IMR-90 (cell line): Measurements from ENCODE around the gene SLC25A21. TPM values are rescaled to one million over a fixed set of nuclear protein-coding genes. Genes with fewer than 3 reads are reported as not detected.

ENCODE experiments used
- ATAC-seq: fragments of 200-7000 bp; cut with Tn5 transposase; 2 replicates; pipeline ENCODE4 v1.9.1; 2020; ENCODE audit warnings: low read depth, mild to moderate bottlenecking, moderate library complexity
- BruUV-seq: library from RNA; stranded (reverse); fragments of 400-500 nt; replicated peaks from 2 replicates; lab custom pipeline; 2021; lab: Mats Ljungman, UMichigan
- CTCF ChIA-PET: fragments of 300-600 bp; formaldehyde crosslinking; extraction: SDS; loops from one replicate; lab custom pipeline; 2021; ENCODE audit warnings: antibody characterized with exemption; lab: Yijun Ruan, JAX
- POLR2A ChIA-PET: fragments of 300-600 bp; sonication (Branson Sonifier 250); formaldehyde crosslinking; loops from one replicate; lab custom pipeline; 2022; ENCODE audit warnings: antibody characterized with exemption; ENCODE audit not compliant: unreplicated experiment; lab: Charles Lee
- DNase-seq: peaks from one replicate; pipeline ENCODE4 v3.0.0; 2013
- H2AFZ ChIP-seq: replicated peaks from 2 replicates; pipeline ENCODE3; 2013; ENCODE audit warnings: low read length, mild to moderate bottlenecking; ENCODE audit not compliant: poor library complexity
- H2AK5ac ChIP-seq: 2 replicates; pipeline ENCODE4 v1.6.1; 2013; ENCODE audit warnings: low read depth, low read length, inconsistent platforms
- H2AK9ac ChIP-seq: replicated peaks from 2 replicates; pipeline ENCODE3; 2013; ENCODE audit warnings: mild to moderate bottlenecking, low read depth, low read length, moderate library complexity; ENCODE audit not compliant: poor library complexity
- H2BK120ac ChIP-seq: 2 replicates; pipeline ENCODE4 v1.6.1; 2013; ENCODE audit warnings: low read depth, low read length, inconsistent platforms
- H2BK15ac ChIP-seq: 3 replicates; pipeline ENCODE4 v1.6.1; 2013; ENCODE audit warnings: low read depth, low read length, inconsistent platforms
- H2BK20ac ChIP-seq: 2 replicates; pipeline ENCODE4 v1.6.1; 2013; ENCODE audit warnings: low read depth, mild to moderate bottlenecking, inconsistent platforms, low read length, moderate library complexity
- H2BK5ac ChIP-seq: 2 replicates; pipeline ENCODE4 v1.6.1; 2013; ENCODE audit warnings: mild to moderate bottlenecking, low read depth, low read length, inconsistent platforms; ENCODE audit not compliant: poor library complexity, severe bottlenecking
- H3K14ac ChIP-seq: replicated peaks from 2 replicates; pipeline ENCODE4 v1.6.1; 2013; ENCODE audit warnings: low read depth, low read length, inconsistent platforms
- H3K18ac ChIP-seq: 2 replicates; pipeline ENCODE4 v1.6.1; 2013; ENCODE audit warnings: low read depth, low read length, control low read depth
- H3K23ac ChIP-seq: 2 replicates; pipeline ENCODE4 v1.6.1; 2013; ENCODE audit warnings: low read depth, low read length, inconsistent platforms
- H3K27ac ChIP-seq: 2 replicates; pipeline ENCODE4 v1.5.1; 2013; ENCODE audit warnings: mild to moderate bottlenecking, control low read depth, low read length; ENCODE audit not compliant: insufficient read depth
- H3K27me3 ChIP-seq: 2 replicates; pipeline ENCODE4 v1.6.1; 2013; ENCODE audit warnings: low read length; ENCODE audit not compliant: control insufficient read depth, insufficient read depth
- H3K36me3 ChIP-seq: 2 replicates; pipeline ENCODE4 v1.6.1; 2013; ENCODE audit warnings: low read length, mixed read lengths; ENCODE audit not compliant: control insufficient read depth, insufficient read depth
- H3K4ac ChIP-seq: 2 replicates; pipeline ENCODE4 v1.6.1; 2013; ENCODE audit warnings: low read depth, low read length, inconsistent platforms
- H3K4me1 ChIP-seq: 2 replicates; pipeline ENCODE4 v1.6.1; 2013; ENCODE audit warnings: low read length, mixed read lengths; ENCODE audit not compliant: control insufficient read depth, insufficient read depth
- H3K4me2 ChIP-seq: 2 replicates; pipeline ENCODE4 v1.6.1; 2013; ENCODE audit warnings: low read depth, mild to moderate bottlenecking, control low read depth, low read length, moderate library complexity
- H3K4me3 ChIP-seq: 2 replicates; pipeline ENCODE4 v1.5.1; 2013; ENCODE audit warnings: low read depth, mild to moderate bottlenecking, control low read depth, low read length, moderate library complexity; ENCODE audit not compliant: insufficient read depth
- H3K56ac ChIP-seq: 2 replicates; pipeline ENCODE4 v1.6.1; 2013; ENCODE audit warnings: low read length, inconsistent platforms; ENCODE audit not compliant: insufficient read depth; ENCODE audit errors: extremely low read depth
- H3K79me1 ChIP-seq, 2 experiments: 2 replicates each; pipeline ENCODE4 v1.6.1; 2013; ENCODE audit warnings: low read length in 2 of 2, inconsistent platforms in 1 of 2, low read depth in 1 of 2
- H3K9ac ChIP-seq: 2 replicates; pipeline ENCODE4 v1.6.1; 2013; ENCODE audit warnings: low read depth, low read length, control low read depth
- H3K9me1 ChIP-seq: 2 replicates; pipeline ENCODE4 v1.6.1; 2013; ENCODE audit warnings: low read length, inconsistent platforms; ENCODE audit not compliant: insufficient read depth
- H3K9me3 ChIP-seq: 2 replicates; pipeline ENCODE4 v1.6.1; 2013; ENCODE audit warnings: low read length; ENCODE audit not compliant: control insufficient read depth, insufficient read depth
- H4K20me1 ChIP-seq: 2 replicates; pipeline ENCODE4 v1.6.1; 2013; ENCODE audit warnings: low read length, inconsistent platforms; ENCODE audit not compliant: insufficient read depth
- H4K5ac ChIP-seq: 2 replicates; pipeline ENCODE4 v1.6.1; 2013; ENCODE audit warnings: mild to moderate bottlenecking, low read depth, low read length, control low read depth
- H4K8ac ChIP-seq, 2 experiments: 2 replicates each; pipeline ENCODE4 v1.6.1; 2013; ENCODE audit warnings: low read depth in 2 of 2, low read length in 2 of 2, control low read depth in 1 of 2, inconsistent platforms in 1 of 2
- H4K91ac ChIP-seq: 2 replicates; pipeline ENCODE4 v1.6.1; 2013; ENCODE audit warnings: low read depth, low read length, inconsistent platforms; ENCODE audit not compliant: insufficient read depth
- MXI1 ChIP-seq: IDR thresholded peaks from 2 replicates; pipeline ENCODE4 v1.6.1; 2012; ENCODE audit warnings: low read depth, mild to moderate bottlenecking, low read length, moderate library complexity, borderline replicate concordance
- WGBS, 2 experiments: methylation state at CpG; one replicate each; pipeline versions ENCODE4 v1.1.5 to v1.1.7; 2013; ENCODE audit warnings: missing lambda C conversion rate in 2 of 2; ENCODE audit not compliant: insufficient read length in 1 of 2; ENCODE audit errors: extremely low coverage in 2 of 2; 5-methylcytosine and 5-hydroxymethylcytosine counted together
- dilution Hi-C: fragments of 300-500 bp; cut with HindIII; formaldehyde crosslinking; loops from one replicate; pipeline ENCODE4 v1.14.3; 2018; ENCODE audit warnings: low sequenced_read_pairs; ENCODE audit not compliant: unreplicated experiment
- in situ Hi-C: fragments of 300-500 bp; cut with MboI; formaldehyde crosslinking; loops from 3 replicates; pipeline ENCODE4 v1.14.3; 2019; ENCODE audit warnings: low sequenced_read_pairs, inconsistent platforms, mixed read lengths
- intact Hi-C: fragments of 100-400 bp; cut with micrococcal nuclease; formaldehyde crosslinking; loops from 2 replicates; pipeline ENCODE4 v1.10.0; 2022
- polyA plus RNA-seq, 3 experiments: library from polyadenylated mRNA; depleted of rRNA; stranded (reverse); fragments of >200 nt; gene quantifications; 2 replicates each; pipeline ENCODE4 v1.2.3, GENCODE V29; 2012; ENCODE audit warnings: low replicate concordance in 1 of 3
- total RNA-seq: library from RNA; depleted of rRNA; stranded (reverse); fragments of >200 nt; gene quantifications from 2 replicates; pipeline ENCODE4 v1.2.3, GENCODE V29; 2012
- TF ChIP-seq, protein P1 (sequence below): fragments of 150-350 bp; IDR thresholded peaks from 2 replicates; pipeline ENCODE4 v1.6.1; 2016; ENCODE audit warnings: low read depth, mild to moderate bottlenecking, low read length, moderate library complexity, borderline replicate concordance
- TF ChIP-seq, protein P2 (sequence below): conservative IDR thresholded peaks from 2 replicates; pipeline ENCODE4 v1.5.1; 2012; ENCODE audit warnings: mild to moderate bottlenecking, low read depth, low read length, improper control_type of control experiment

SLC25A21 gene
- total and polyA plus RNA-seq, 2 of the 4 experiments (the other 2 are of a cell fraction), result 0.62 to 0.90 TPM

DNA sequence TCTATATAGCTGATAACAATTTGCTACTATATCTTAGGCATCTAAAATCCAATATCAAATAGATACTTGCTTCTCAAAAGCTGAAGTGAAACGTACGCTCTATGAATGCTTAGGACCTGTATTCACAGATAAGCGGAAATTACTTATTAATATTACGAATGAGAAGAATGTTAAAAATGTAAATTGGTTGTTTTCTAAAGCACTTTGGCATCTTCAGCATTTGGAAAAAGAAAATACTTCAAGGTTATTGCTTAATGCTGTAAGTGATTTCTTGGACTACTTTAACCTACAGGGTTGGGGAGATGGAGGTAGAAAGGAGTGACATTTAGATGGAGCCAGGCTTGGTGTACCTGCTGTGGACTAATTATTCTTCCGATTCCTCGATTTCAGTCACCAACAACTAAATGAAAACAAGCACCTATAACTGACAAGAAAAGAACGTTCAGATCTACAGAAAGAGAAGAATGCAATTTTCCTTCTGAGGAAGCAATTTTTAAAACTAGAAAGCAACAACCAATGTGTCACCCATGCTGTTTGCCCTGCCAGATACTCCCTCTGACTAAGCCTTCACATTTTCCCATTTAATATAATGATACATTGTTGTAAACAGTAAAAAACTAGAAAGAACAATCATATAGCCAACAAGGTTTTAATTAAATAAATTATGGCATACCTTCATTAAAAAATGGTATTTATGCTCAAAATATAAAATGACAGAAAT, 49.3 kb downstream of the SLC25A21 start:
- Histone ChIP-seq H4K20me1 (no peaks in the 10 kb centered on the region), H3K79me1 (no peaks in the 10 kb centered on the region), H3K14ac (no peak overlapping the region; the same call in 1 of the 2 replicates), H2AFZ (no peak overlapping the region), H2AK5ac (0 out of 2 replicates have a peak overlapping the region, but pooled peaks have one; percentile 21), H2BK15ac (no peak overlapping the region), H3K9ac (no peak overlapping the region), H2BK120ac (peak overlapping the region; percentile 46; the same call in 1 of the 2 replicates), H4K8ac (0 out of 4 replicates have a peak overlapping the region, but pooled peaks of 1 of the 2 experiments have one; percentile 53), H3K23ac (no peak overlapping the region), H3K56ac (no peak overlapping the region; the same call in 1 of the 2 replicates), H4K5ac (no peak overlapping the region), H3K27me3 (no peaks in the 10 kb centered on the region), H3K9me1 (no peaks in the 10 kb centered on the region), H3K18ac (peak overlapping the region; percentile 59; the same call in 1 of the 2 replicates), H3K9me3 (no peaks in the 10 kb centered on the region), H2BK5ac (peak overlapping the region; percentile 64), H4K91ac (no peak overlapping the region), H3K4me2 (peak overlapping the region; percentile 25; the same call in 1 of the 2 replicates), H3K4me3 (no peak overlapping the region), H2AK9ac (no peak overlapping the region), H3K27ac (no peak overlapping the region), H3K4ac (no peak overlapping the region), H3K36me3 (no peaks in the 10 kb centered on the region), H3K4me1 (peaks cover 2% of the 10 kb centered on the region; the same call in 1 of the 2 replicates), H2BK20ac (no peak overlapping the region)
- DNase-seq (no peak), ATAC-seq (peak; percentile 21; the same call in 1 of the 2 replicates)
- whole genome bisulfite sequencing, 2 experiments, result no CpG with 5 or more reads among the region's 7 CpGs
- BruUV-seq, result no TSS peak
- dilution Hi-C loops (no loop called here), in situ Hi-C loops (no loop called here), intact Hi-C loops (loop anchor here (2.0 kb wide), 2 partner anchors 26 to 178 kb away; no protein-coding TSS in a partner anchor)
- ChIA-PET POLR2A (no interaction called here), CTCF (interaction anchor here (0.6 kb wide), 2 partner anchors 90 to 107 kb away, joined by 3 to 11 read pairs; no protein-coding TSS in a partner anchor)
- no peak for TF ChIP-seq MXI1
- TF ChIP-seq, protein P1, sequence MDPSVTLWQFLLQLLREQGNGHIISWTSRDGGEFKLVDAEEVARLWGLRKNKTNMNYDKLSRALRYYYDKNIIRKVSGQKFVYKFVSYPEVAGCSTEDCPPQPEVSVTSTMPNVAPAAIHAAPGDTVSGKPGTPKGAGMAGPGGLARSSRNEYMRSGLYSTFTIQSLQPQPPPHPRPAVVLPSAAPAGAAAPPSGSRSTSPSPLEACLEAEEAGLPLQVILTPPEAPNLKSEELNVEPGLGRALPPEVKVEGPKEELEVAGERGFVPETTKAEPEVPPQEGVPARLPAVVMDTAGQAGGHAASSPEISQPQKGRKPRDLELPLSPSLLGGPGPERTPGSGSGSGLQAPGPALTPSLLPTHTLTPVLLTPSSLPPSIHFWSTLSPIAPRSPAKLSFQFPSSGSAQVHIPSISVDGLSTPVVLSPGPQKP, result no peak
- TF ChIP-seq, protein P2, sequence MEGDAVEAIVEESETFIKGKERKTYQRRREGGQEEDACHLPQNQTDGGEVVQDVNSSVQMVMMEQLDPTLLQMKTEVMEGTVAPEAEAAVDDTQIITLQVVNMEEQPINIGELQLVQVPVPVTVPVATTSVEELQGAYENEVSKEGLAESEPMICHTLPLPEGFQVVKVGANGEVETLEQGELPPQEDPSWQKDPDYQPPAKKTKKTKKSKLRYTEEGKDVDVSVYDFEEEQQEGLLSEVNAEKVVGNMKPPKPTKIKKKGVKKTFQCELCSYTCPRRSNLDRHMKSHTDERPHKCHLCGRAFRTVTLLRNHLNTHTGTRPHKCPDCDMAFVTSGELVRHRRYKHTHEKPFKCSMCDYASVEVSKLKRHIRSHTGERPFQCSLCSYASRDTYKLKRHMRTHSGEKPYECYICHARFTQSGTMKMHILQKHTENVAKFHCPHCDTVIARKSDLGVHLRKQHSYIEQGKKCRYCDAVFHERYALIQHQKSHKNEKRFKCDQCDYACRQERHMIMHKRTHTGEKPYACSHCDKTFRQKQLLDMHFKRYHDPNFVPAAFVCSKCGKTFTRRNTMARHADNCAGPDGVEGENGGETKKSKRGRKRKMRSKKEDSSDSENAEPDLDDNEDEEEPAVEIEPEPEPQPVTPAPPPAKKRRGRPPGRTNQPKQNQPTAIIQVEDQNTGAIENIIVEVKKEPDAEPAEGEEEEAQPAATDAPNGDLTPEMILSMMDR, result no peak
